Fibroblast of skin of scalp (primary cell): Measurements from ENCODE around the gene CYP4B1. TPM values are rescaled to one million over a fixed set of nuclear protein-coding genes. Genes with fewer than 3 reads are reported as not detected.
"Not testable (repeated sequence)": the region's sequence is repeated elsewhere in the genome, so short reads cannot be mapped to it uniquely, and the experiment has no call there.

Experiments used
- DNase-seq: peaks from one replicate; pipeline ENCODE4 v3.0.0-alpha.2; 2013
- polyA plus RNA-seq, 2 experiments: library from polyadenylated mRNA; unstranded; fragments of 120-200 nt; gene quantifications; one replicate each; pipeline ENCODE4 v1.2.1, GENCODE V29; 2013; ENCODE audit not compliant: insufficient read length in 2 of 2

CYP4B1 gene
- polyA plus RNA-seq (2013, experiment 1 of 2; ENCODE audit: insufficient read length), result not detected
- polyA plus RNA-seq (2013, experiment 2 of 2; ENCODE audit: insufficient read length), result not detected

- DNase-seq, result no peak
Measured at GRCh38 chr1:46798810-46799209, at the start of gene CYP4B1. Gene CYP4B1 (plus strand): TSS chr1:46799046. CDS start chr1:46799082, 36 bp downstream.

DNA sequence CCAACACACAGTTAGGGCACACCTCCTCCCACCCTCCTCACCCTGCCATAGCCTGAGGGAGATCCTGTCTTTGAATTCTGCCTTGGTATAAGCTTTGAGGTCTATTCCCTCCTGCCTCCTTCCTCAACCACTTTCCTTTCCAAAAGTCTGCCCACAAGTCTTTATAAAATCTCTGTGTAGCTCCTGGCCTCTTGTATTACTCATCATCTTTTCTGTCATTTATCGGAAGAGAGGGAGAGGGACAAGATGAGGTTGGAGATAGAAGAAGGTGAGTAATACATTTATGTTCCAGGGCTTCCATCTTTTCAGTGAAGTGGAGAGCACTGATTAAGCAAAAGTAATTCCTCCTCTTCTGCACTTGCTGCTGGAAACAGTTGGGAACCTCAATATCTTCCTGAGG is 49.4 kb upstream of the CYP4B1 start:
- no peak for DNase-seq

GRCh38 chr1:46749921-46750404 is 48.9 kb upstream of the CYP4B1 start:
- no peak for DNase-seq

- DNase-seq, result no peak
Measured at GRCh38 chr1:46753985-46754384, 44.9 kb upstream of the CYP4B1 start.

DNA sequence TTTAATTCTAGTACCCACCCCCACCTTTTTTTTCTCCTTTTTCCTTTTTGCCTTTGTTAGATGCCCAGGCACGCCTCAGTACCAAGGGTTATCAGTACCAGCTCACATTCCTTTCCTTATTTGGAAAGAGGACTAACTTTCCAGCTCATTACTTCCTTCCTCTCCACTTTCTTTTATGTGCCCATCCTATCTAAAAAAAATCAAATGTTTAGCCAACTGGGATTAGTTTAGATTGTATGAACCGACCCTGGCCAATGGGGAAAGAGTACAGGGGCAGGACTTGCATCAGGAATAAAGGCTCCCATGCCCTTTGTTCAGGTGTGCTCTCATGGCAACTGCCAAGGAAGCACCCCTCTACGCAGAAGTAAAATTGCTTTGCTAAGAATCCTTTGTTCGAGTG is 44.1 kb upstream of the CYP4B1 start:
- not testable (repeated sequence) for DNase-seq

GRCh38 chr1:46755121-46755520 is 43.7 kb upstream of the CYP4B1 start:
- no peak for DNase-seq

DNA sequence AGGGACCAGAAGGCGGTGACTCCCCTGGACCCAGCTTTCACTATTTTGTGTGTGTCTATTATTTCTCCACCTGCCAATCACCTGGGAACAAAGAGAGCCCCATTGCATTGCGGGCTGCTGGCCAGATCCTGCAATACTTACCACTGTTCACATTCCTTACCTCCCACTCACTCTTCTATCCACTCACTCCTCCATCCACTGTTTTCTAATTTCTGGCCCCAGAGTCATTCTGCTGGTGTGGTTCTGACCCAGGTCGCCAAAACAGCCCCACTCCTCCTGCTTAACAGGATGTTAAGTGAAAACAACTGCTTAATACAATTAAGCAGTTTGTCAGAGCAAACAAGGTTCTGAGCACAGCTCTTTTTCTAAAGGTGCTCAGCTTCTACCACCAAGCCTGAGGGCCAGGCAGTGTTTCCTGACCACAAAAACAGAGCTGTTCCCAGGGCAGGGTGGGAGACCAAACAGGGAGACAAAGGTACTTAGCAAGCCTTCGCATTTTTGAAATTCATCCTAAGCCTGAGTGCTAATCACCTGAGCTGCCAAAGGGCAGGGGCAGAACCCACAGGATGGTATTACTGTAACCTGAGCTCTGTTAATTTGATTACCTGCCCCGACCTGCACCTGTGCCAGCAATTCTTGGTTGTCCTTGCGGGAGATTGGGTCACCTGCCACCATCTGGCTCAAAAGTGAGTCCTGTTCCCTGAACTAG is 41.4 kb upstream of the CYP4B1 start:
- DNase-seq, result no peak

GRCh38 chr1:46757956-46758528 is 40.8 kb upstream of the CYP4B1 start:
- DNase-seq, result no peak

GRCh38 chr1:46760558-46761166 is 38.2 kb upstream of the CYP4B1 start:
- DNase-seq, result no peak

GRCh38 chr1:46761740-46762139 is 37.1 kb upstream of the CYP4B1 start:
- DNase-seq, result no peak

GRCh38 chr1:46764402-46764801 is 34.4 kb upstream of the CYP4B1 start:
- no peak for DNase-seq

DNA sequence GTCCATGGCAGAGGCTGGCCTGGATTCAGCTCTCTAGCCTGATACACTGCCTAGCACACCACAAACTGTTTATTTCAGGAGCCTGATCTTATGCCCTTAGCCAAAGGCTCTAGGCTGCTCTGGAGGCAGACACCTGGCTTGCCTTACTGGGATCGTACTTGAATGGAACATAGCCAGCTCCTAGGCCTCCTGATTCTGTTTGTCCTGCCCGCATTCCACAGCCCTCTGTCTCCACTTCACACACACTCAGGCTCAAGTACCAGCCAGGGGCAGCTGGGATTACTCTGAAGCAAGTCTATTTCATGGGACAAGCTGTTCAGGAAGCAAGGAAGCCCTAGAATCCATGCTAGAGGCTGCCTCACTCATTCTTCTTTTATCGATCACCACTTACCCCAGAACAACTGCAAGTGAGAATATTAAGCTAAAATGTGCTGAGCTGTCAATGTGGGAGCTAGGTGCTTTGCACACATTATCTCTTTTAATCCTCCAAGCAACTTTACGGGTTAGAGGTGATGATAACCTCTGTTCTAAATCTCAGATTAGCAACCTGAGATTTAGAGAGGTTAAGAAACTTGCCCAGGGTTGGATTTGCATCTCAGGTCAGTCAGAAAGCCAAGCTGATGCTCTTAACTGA is 31.1 kb upstream of the CYP4B1 start:
- DNase-seq, result no peak

DNA sequence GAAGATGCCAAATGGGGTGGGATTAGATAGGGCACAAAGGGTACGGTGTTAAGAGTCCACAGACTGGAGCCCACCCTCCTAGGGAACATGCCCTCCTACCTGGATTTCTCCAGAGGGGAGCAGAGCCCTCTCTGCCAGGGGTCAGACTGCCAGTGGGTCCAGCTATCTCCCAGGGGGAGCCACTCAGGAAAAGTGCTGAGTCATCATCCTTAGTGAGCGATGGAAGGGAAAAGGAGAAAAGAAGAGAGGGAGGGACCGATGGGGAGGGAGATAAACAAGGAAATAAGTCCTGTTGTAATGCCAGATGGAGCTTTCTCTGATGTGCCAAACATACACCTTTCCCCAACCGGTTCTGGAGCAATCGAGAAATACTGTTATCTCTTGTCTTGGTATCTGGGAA is 30.4 kb upstream of the CYP4B1 start:
- no peak for DNase-seq

- DNase-seq, result no peak
Measured at GRCh38 chr1:46769028-46769740, 29.7 kb upstream of the CYP4B1 start.

DNA sequence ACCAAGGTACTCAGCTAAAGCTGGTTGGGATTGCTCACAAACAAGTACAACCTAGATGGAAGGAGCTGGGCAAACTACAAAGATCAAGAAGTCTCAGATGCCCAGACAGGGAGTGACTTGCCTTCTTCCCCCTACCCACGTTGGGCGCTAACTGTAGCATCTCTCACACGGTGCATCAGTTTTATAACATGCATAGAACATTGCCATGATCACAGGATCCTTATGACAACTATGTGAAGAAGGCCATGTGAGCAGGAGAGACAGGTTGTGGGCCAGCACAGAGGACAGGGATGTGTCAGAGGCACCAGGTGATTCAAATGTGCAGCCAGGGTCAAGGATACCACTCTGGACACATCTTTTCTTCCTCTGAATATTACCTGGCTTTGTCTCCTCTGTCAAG is 28.3 kb upstream of the CYP4B1 start:
- no peak for DNase-seq

GRCh38 chr1:46772571-46772970 is 26.3 kb upstream of the CYP4B1 start:
- no peak for DNase-seq

DNA sequence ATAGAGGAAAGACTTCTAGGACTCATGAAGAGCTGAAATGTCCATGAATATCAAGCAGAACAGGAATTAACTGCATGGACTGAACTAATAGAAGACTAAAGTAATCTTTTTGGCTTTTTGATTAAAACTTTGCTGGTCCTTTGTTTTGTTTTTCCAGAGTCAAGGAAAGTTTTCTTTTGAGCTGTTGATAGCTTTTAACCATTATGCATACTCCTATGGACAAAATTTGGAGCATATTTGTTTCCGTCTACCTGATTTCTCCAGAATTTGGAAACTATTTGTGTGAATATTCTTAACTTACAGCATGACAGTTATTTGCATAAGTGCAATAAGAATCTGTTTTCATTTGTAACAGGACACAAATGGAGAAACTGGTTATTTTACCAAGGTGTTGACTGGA is 24.5 kb upstream of the CYP4B1 start:
- no peak for DNase-seq

- not testable (repeated sequence) for DNase-seq
Measured at GRCh38 chr1:46778456-46778855, 20.4 kb upstream of the CYP4B1 start.

DNA sequence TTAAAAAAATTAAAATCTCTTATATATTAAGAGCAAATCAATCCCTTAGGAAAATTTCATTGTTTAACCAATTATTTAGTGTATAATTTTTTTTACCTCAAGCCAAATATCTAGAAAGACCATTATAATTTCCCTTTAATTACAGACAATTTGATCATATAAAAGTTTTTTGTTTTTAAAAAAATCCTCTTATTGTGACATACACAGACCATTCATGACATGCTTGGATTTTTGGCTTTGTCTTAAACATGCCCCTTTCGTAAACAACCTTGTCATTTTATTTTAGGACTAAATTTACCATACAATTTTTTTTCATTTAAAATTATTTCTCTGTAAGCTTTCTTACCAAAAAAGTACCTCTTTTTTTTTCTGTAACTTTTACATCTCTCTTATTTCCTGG is 14.2 kb upstream of the CYP4B1 start:
- DNase-seq, result no peak

DNA sequence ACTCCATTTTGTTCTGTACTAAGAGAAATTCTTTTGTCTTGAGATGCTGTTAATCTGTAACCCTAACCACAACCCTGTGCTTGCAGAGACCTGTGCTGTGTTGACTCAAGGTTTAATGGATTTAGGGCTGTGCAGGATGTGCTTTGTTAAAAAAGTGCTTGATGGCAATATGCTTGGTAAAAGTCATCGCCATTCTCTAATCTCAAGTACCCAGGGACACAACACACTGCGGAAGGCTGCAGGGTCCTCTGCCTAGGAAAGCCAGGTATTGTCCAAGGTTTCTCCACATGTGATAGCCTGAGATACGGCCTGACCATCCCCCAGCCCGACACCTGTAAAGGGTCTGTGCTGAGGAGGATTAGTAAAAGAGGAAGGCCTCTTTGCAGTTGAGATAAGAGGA is 10.2 kb upstream of the CYP4B1 start:
- DNase-seq, result not testable (repeated sequence)

DNA sequence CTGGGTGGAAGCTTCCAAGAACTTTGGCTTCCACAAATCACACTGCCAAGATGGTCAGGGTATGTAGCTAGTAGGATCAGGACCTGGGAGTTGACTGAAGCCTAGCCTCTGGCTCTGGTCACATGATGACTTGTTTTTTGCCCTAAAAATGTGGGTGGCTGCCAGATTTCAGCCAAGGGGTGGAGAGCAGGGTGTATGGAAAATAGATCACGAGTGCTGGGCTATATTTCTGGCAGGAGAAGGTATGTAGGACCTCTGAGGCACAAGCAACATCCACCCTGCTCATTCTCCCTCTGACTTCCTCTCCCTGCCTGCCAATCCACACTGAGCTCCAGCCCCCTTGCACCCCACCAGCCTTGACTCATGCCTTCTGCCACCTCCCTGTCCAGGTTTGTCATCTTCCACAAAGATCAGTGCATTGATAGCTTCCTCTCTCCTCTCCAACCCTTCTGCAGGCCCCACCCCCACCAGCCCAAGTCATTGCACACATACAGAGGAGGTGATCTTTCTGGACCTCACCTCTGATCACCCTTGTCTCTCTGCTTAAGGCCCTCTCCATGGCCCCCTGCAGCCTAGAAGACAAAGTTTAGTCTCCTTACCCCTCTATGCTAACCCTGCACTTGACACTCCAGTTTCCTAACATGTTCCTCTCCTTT is 8.3 kb upstream of the CYP4B1 start:
- no peak for DNase-seq

- no peak for DNase-seq
Measured at GRCh38 chr1:46793126-46793525, 5.7 kb upstream of the CYP4B1 start.
